Endometrium (tissue), 2 donors: ENCODE measurements around the gene CAPG.
"Not testable (repeated sequence)": the region's sequence is repeated elsewhere in the genome, so short reads cannot be mapped to it uniquely, and the experiment has no call there.

ENCODE experiments used
- FAIRE-seq: peaks from 2 replicates; lab custom pipeline; 2012; peaks lifted over from hg19 to GRCh38; lab: Jason Lieb, UNC
- donor health status: control.
- donor health status: control.

The CAPG gene

DNA sequence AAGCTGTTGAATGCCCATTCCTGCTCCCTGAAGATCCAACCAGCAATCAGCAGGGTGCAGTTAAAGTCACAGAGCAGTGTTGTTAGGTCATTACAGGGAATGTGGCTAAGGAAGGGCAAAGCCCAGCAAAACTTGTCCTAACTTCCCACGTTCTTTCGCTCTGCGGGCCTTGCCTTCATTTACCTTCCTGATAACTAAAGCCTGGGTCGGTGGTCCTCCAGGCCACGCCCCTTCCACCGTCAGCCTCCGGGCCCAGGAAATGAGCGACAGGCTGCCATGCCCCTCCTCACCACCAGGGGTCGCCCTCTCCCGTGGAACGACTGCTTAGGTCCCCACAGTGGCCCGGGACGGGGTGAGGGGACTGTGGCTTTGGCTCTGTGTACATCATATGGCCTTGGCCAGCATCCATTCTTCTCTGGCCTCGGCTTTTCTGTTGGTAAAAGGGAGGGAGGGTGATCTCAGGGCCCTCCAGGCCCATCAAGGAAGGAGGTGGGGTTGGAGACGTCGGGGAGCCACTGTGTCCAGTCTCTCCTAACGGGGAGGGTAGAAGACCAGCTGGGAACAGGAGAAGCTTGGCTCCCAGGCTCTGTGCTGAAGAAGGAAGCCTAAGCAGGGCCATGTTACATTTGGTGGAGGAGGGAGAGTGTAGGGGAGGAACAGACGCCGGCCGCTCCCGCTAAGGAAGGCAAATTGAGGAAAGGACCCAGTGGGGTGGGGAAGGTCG is 10.5 kb upstream of the CAPG start:
- no peak for FAIRE-seq

DNA sequence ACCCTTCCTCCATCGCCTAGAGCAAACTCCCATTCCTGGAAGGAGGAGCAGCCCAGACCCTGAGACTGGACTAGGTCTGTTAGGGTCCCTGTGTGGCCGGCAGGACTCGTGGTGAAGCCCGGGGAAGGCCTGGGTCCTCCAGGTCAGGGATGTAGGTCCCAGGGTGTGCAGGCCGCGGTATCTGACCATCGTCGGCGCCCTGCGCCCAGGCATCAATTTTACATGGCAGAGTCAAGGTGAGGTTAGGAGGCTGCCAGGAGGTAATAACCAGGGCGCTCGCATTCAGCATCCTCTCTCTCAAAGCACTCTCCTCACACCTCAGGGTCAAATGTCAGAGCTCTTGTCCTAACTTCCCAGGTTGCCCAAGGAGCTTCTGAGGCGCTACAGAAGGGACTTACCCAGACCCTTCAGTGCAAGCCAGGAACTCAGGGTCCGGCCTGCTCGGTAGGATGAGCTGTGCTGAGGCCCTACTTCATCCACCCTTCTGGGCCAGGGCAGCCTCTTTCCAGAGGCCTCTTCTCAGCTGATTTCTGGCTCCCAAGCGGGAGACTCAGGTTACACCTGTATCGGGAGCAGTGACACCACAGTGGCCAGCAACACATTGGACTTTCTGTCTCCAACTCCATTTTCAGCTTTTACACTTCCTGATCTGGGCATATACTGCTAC is 9.0 kb upstream of the CAPG start:
- no peak for FAIRE-seq

GRCh38 chr2:85418132-85419008 is 8.2 kb upstream of the CAPG start, which contains the start of gene SH2D6:
Gene SH2D6 (plus strand): TSS chr2:85418714. CDS start chr2:85429466, 10,752 bp downstream.
- FAIRE-seq: no peak

DNA sequence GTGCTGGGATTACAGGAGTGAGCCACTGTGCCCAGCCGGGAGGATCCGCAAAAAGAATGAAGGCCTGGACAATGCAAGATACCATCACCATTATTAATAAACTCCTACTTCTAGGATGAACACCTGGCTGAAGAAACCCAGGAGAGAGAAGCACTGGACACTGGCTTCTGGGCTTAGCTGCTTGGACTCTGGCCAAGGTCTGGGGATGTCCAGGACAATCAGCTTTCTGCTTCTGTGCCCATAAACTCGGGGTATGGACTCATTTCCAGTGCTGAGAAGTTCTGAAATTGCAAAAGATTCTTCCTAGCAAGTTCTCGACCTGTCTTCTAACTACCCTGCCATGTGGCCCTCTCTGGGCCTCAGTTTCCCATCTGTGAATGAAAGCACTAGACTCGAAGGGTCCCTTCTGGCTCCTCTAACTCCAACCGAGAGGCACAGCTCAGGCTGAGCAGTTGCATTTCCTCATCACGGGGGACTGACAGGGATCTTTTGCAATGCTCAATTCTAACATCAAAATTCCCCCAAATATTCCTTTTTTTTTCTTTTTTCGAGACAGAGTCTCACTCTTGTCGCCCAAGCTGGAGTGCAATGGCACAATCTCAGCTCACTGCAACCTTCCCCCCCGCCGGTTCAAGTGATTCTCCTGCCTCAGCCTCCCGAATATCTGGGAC is 5.9 kb upstream of the CAPG start:
- no peak for FAIRE-seq

DNA sequence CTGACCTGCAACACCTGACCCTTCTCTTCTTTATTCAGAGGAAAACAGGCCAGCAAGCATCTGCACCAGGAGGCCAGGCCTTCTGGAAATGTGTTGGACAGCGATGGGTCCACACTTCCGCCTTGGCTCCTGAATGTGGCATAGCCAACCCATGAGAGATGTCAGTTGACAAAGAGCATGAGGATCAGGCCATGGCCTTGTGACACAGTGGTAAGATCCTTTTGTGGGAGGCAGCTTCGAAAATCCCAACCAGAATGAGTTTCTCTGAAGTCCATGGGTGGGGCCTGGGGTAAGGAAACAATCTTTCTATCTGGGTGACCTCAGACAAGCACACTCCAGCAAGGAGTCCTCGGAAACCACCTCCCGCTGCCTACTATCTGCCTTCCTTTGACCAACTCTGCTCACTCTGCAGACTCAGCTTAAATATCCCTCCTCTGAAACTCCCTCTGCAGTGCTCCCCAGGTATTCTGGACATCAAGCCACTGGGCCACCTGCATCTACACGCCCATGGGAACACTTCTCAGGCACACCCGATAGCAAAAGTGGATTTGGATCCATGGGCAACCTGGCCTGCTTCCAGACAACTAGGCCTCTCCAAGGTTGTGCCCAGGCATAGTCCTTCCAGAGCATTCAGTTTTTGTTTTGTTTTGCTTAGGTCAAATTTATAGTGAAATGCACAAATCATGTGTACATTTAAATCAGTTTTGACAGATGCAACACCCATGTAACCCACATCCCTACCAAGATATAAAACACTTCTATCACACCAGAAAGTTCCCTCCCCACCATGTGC is 4.8 kb upstream of the CAPG start:
- no peak for FAIRE-seq

DNA sequence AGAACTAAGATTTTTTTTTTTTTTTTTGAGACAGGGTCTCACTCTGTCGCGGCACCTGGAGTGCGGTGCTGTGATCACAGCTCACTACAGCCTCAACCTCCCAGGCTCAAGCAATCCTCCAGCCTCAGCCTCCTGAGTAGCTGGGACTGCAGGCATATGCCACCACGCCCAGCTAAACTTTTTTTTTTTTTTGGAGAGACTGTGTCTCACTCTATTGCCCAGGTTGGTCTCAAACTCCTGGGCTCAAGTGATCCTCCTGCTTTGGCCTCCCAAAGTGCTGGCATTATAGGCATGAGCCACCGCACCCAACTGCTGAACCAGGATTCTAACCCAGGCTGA is 4.2 kb upstream of the CAPG start:
- not testable (repeated sequence) for FAIRE-seq

DNA sequence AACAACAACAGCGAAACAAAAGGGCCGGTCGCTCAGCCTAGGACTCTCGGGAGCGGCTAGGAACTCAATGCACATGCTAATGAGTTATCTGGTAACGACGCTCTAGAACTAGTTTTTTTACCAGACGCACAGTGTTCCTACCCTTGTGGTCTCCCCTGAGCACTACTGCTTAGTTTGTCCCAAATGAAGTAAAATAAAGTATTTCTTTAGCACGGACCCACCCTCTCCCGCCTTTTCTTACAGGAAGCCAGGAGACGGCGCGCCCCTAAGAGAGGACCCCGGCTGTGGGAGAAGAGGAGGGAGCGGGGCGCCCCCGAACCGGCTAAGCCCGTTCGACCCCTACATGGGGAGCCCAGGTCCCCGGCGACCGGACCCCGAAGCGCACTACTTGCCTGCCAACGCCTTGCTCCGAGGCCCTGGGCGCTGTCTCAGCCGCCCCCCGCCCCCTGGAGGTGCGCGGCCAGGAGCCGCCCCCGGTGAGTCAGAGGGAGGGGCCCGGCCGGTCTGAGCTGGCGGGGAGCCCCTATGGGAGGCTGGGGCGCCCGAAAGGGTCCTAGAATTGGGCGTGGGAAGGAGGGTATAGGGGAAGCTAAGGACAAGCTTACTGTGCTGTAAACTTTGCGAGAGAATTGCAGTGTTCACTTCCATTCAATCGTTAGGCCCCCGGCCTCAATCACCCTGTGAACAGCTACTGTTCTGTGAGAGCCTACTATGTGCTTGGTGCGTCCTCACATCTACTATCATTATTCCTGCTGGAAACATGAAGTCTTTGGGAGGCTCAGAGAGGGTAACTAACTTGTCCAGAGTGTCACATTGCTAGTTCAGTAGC is 3.6 kb upstream of the CAPG start:
- no peak for FAIRE-seq

DNA sequence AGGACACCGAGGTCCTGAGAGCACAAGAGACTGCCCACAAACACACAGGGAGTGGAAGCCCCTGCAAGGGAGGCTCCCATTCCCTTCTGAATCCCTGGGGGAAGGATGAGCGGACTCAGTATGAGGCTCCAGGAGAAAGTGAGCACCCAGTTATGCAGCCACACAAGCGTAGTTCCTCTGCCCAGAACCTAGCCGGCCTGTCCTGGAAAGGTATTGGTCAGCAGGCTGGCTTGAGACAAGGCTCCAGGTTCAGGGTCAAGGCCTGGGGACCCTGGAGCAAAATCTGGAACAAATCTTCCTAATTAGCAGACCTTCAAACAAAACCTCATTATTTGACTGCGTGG is 1.2 kb upstream of the CAPG start:
- no peak for FAIRE-seq

GRCh38 chr2:85410584-85411404 is 628 bp upstream of the CAPG start:
- no peak for FAIRE-seq

DNA sequence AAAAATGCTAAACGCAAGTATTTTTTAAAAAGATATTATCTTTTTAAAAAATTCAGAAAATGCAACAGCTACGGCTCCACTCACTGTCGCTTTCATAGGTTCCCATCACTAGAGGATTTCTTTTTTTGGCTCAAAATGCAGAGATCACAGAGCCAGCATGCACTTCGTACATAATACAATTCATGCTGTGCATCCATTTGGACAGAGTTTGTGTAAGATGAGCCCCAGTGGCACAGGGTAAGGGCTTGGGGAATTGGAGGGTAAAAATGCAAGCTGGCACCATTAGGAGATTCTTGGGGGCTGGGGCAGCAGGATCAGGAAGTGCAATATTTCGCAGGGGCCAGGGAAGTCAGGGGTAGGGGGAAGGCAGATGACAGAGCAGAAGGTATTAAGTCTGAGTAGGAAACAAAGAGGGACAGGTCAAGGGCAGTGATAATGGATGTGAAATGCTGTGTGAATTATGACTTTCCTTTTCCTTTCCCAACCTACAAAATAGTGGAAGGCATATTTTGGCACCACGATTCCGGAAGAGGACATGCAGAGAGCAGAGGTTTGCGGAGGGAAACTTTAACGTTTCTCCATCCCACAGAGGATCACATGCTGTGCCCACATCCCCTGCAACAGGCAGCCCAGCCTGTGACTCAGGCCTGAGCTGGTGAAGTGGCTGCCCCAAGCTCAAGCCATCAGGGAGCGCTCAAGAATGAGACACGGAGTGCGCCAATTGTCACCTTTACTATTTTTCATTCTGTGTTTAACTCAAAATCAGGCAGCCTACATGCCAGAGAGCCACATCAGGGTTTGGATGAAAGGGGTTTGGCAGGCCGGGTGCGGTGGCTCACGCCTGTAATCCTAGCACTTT is 4.7 kb downstream of the CAPG start:
- FAIRE-seq: no peak

- no peak for FAIRE-seq
These were observed 8.3 kb downstream of the CAPG start for GRCh38 chr2:85401844-85402243.

GRCh38 chr2:85401464-85401805 is 8.7 kb downstream of the CAPG start:
- FAIRE-seq: no peak

- no peak for FAIRE-seq
These were observed 9.4 kb downstream of the CAPG start for GRCh38 chr2:85400541-85401463.

DNA sequence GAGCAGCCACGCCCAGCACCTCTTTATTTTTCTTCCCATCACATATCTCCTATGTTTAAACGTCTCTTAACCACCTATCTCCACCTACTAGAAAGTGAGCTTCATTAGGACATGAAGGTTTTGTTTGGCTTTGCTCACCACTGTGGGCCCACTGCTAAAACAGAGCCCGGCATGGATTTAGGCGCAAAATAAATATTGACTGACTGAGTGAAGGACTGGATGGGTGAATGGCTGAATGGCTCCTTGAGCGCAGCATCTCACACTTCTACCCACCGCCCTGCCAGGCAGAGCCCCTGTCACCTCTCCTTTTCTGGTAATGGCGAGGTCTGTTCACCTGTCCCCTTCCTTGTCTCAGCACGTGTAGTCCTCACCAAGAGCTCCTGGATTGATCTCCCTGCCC is 10.1 kb downstream of the CAPG start:
- no peak for FAIRE-seq

GRCh38 chr2:85399183-85399455 is 11.0 kb downstream of the CAPG start:
- no peak for FAIRE-seq

GRCh38 chr2:85398426-85399182 is 11.6 kb downstream of the CAPG start:
- no peak for FAIRE-seq

DNA sequence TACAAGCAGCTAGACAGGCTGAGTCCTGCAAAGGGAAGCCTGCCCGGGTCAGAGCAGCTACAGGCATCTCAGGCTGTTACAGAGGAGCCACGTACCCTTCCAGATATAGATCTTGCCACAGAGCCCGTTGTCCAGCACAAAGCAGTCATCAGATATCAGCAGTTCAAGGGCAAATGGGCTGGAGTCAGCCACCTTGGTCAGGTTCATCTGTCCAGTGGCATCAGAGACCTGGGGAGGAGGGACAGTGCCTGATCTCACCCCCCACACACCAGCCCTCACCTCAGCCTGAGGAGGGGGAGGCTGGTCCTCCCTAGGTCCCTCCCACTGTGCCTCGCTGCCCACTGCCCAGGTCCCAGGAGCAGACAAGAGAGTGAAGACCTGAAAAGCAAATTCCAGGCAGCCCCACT is 12.2 kb downstream of the CAPG start:
- FAIRE-seq: no peak
